ENCODE results near the gene SHROOM1. TPM values are rescaled to one million over a fixed set of nuclear protein-coding genes. Genes with fewer than 3 reads are reported as not detected.

SHROOM1 gene
- polyA plus RNA-seq, 1 donor from 2014 or later, result 1.8 TPM

DNA sequence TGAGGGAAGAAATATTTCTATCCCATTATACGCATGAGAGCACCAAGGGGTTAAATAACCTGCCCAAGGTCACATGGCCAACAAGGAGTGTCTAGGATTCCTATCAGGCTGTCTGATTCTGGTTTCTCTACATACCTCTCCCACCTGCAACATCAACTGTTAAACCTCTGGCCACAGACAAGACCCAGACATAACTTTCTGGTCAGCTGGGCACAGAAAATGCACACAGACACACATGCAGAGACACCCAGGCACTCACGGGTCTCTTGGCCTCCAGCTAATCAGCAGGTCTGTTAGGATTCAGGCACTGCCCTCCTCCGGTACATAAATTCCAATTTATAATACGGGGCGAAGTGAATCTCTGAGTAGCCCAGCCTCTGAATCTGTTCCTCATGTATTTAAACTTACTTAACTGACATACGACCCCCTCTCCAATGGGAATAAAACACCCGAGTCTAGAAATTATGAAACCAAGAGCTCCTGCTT, 54.9 kb downstream of the SHROOM1 start:
- Histone ChIP-seq H3F3A (ENCODE audit: insufficient read depth, low read length, poor library complexity, severe bottlenecking) (no peaks in the 10 kb centered on the region), H3K27me3 (ENCODE audit: insufficient read depth, low read depth, low read length) (peaks cover 8% of the 10 kb centered on the region), H3K27ac (ENCODE audit: low read length) (no peak overlapping the region), H2AFZ (ENCODE audit: low read depth, low read length) (no peak overlapping the region), H3K9ac (ENCODE audit: low read length) (peak overlapping the region; percentile 72), H3K9me3 (ENCODE audit: low read length) (no peaks in the 10 kb centered on the region), H3K4me3 (ENCODE audit: low read length) (peak overlapping the region; percentile 83), H3K36me3 (ENCODE audit: insufficient read depth, low read length) (no peaks in the 10 kb centered on the region), H3K4me2 (ENCODE audit: low read length) (peak overlapping the region; percentile 52), H3K9me2 (ENCODE audit: insufficient read depth, low read length) (no peaks in the 10 kb centered on the region), H3K79me2 (replicated peaks; ENCODE audit: insufficient read depth, low read length) (peaks cover 21% of the 10 kb centered on the region), H4K20me1 (ENCODE audit: insufficient read depth) (no peaks in the 10 kb centered on the region)
- TF ChIP-seq EP300 (conservative IDR thresholded peaks at IDR 0.05; ENCODE audit: poor library complexity, severe bottlenecking) (no peak), MXI1 (conservative IDR thresholded peaks at IDR 0.05; ENCODE audit: poor library complexity, severe bottlenecking) (no peak), RAD21 (conservative IDR thresholded peaks at IDR 0.05) (no peak), POLR2AphosphoS5 (IDR thresholded peaks at IDR 0.05) (no peak), REST (IDR thresholded peaks at IDR 0.05; ENCODE audit: borderline replicate concordance) (no peak), TAF1 (IDR thresholded peaks at IDR 0.05; ENCODE audit: low read depth) (no peak), EZH2 (IDR thresholded peaks at IDR 0.05; ENCODE audit: borderline replicate concordance, insufficient read depth, low read length, poor library complexity, severe bottlenecking) (no peak), CTCF (IDR thresholded peaks at IDR 0.05; ENCODE audit: poor library complexity, severe bottlenecking) (no peak), SMC3 (conservative IDR thresholded peaks at IDR 0.05; ENCODE audit: poor library complexity) (no peak)

DNA sequence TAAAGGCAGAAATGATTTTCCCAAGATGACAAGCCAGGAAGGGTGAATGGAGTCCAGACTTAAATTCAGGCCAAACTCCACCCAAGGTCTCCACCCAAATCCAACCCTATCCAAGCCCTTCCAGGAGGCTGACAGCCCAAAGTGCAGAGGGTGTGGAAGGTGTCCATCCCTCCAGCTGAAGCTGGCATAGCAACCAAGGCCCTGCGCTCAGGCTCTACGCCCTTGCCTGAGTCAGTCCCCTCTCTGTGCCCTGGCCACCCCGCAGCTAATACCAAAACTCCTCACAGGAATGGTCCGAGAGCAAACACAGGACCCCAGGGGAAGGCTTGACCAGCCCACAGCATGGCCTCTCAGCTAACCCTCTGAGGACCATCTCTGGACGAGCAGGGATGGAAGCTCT, 55.6 kb downstream of the SHROOM1 start:
- peaks cover 21% of the 10 kb centered on the region for H3K79me2 ChIP-seq (replicated peaks; ENCODE audit: insufficient read depth, low read length)
- H3K4me3 ChIP-seq (ENCODE audit: low read length), result peak overlapping the region; percentile 83
- H3K36me3 ChIP-seq (ENCODE audit: insufficient read depth, low read length), result no peaks in the 10 kb centered on the region
- no peak overlapping the region for H3K4me2 ChIP-seq (ENCODE audit: low read length)
- no peak overlapping the region for H3K9ac ChIP-seq (ENCODE audit: low read length)
- H4K20me1 ChIP-seq (ENCODE audit: insufficient read depth), result no peaks in the 10 kb centered on the region
- TF ChIP-seq RAD21 (conservative IDR thresholded peaks at IDR 0.05), result no peak
- no peak for TF ChIP-seq EP300 (conservative IDR thresholded peaks at IDR 0.05; ENCODE audit: poor library complexity, severe bottlenecking)
- no peak overlapping the region for H2AFZ ChIP-seq (ENCODE audit: low read depth, low read length)
- H3K9me3 ChIP-seq (ENCODE audit: low read length), result no peaks in the 10 kb centered on the region
- peaks cover 8% of the 10 kb centered on the region for H3K27me3 ChIP-seq (ENCODE audit: insufficient read depth, low read depth, low read length)
- H3K9me2 ChIP-seq (ENCODE audit: insufficient read depth, low read length), result no peaks in the 10 kb centered on the region
- H3K27ac ChIP-seq (ENCODE audit: low read length), result no peak overlapping the region
- H3F3A ChIP-seq (ENCODE audit: insufficient read depth, low read length, poor library complexity, severe bottlenecking), result no peaks in the 10 kb centered on the region
